Lung (tissue), 12 donors: ENCODE measurements around the gene MTF2. TPM values are rescaled to one million over a fixed set of nuclear protein-coding genes. Genes with fewer than 3 reads are reported as not detected.
A peak's percentile ranks its signal among the peaks of the same experiment; 100 is the strongest.

Experiments used
- ATAC-seq: fragments of 200-7000 bp; cut with Tn5 transposase; one replicate; pipeline ENCODE4 v1.9.1; 2020; ENCODE audit warnings: moderate number of reproducible peaks; ENCODE audit not compliant: insufficient read depth, low FRiP score
- DNase-seq, 3 donors: peaks; one replicate each; pipeline ENCODE4 v3.0.0-alpha.2; 2013 to 2017
- H3K27ac ChIP-seq, 2 donors: one replicate each; pipeline ENCODE4 v1.5.1; 2013; ENCODE audit warnings: mild to moderate bottlenecking in 2 of 2, moderate library complexity in 2 of 2, control low read depth in 1 of 2, inconsistent platforms in 1 of 2, low read depth in 1 of 2, low read length in 1 of 2
- H3K27me3 ChIP-seq, 3 donors: one replicate each; pipeline ENCODE4 v1.5.1; 2013; ENCODE audit warnings: low read length in 2 of 3; ENCODE audit not compliant: control insufficient read depth in 3 of 3, insufficient read depth in 3 of 3
- H3K36me3 ChIP-seq, 4 donors: one replicate each; pipeline ENCODE4 v1.5.1; 2013; ENCODE audit warnings: low read length in 4 of 4, mild to moderate bottlenecking in 1 of 4, moderate library complexity in 1 of 4; ENCODE audit not compliant: control insufficient read depth in 4 of 4, insufficient read depth in 4 of 4
- H3K4me1 ChIP-seq, 5 donors: one replicate each; pipeline ENCODE4 v1.5.1; 2013; ENCODE audit warnings: low read length in 5 of 5, mild to moderate bottlenecking in 2 of 5, moderate library complexity in 1 of 5; ENCODE audit not compliant: control insufficient read depth in 5 of 5, insufficient read depth in 5 of 5
- H3K4me3 ChIP-seq: one replicate; pipeline ENCODE4 v1.5.1; 2013; ENCODE audit warnings: mild to moderate bottlenecking, control low read depth, moderate library complexity
- H3K9ac ChIP-seq, 2 donors: one replicate each; pipeline ENCODE4 v1.5.1; 2013; ENCODE audit warnings: low read length in 2 of 2, control low read depth in 1 of 2; ENCODE audit not compliant: insufficient read depth in 1 of 2
- H3K9me3 ChIP-seq, 4 donors: one replicate each; pipeline ENCODE4 v1.5.1; 2013; ENCODE audit warnings: low read length in 3 of 4, mild to moderate bottlenecking in 1 of 4, moderate library complexity in 1 of 4; ENCODE audit not compliant: control insufficient read depth in 4 of 4, insufficient read depth in 3 of 4
- WGBS, 2 donors: extraction: QIAGEN DNeasy Blood & Tissue Kit; methylation state at CpG; one replicate each; pipeline ENCODE4 v1.1.7; 2013; 5-methylcytosine and 5-hydroxymethylcytosine counted together
- polyA plus RNA-seq, 2 donors: library from polyadenylated mRNA; stranded (reverse); fragments of 200-250 nt; gene quantifications; one replicate each; pipeline ENCODE4 v1.2.1, GENCODE V29; 2013
- total RNA-seq, 2 donors: library from RNA; depleted of rRNA in 1 of 2; stranded (reverse); fragments of >200 nt in 1 of 2; gene quantifications; one replicate each; pipeline ENCODE4 v1.2.1, GENCODE V29; 2014 to 2021
- TF ChIP-seq, protein P1 (sequence below): IDR thresholded peaks from 2 replicates; pipeline ENCODE4 v1.5.1; 2012; ENCODE audit warnings: mild to moderate bottlenecking; ENCODE audit errors: control extremely low read depth, extremely low read depth
- donor health status: control.
- donor health status: control.
- donor health status: Bipolar disorder and iron deficiency.
- donor health status: healthy.
- donor health status: DM: yes; HTN: yes; CAD: no.

The MTF2 gene
- total and polyA plus RNA-seq, 4 donors = 8.8 to 78.7 (median 17.3) TPM

GRCh38 chr1:93106226-93106625 lies 27.1 kb downstream of the MTF2 start:
- WGBS, 2 donors = 92% methylated on average over 2 of the region's 2 CpGs
- Histone ChIP-seq H3K27me3 (no peaks in the 10 kb centered on the region), H3K9ac (no peak overlapping the region), H3K27ac (no peak overlapping the region), H3K9me3 (peaks cover 0 to 3% (median 0%) of the 10 kb centered on the region in 4 donors), H3K4me1 (no peaks in the 10 kb centered on the region), H3K36me3 (peaks cover 2 to 18% (median 3%) of the 10 kb centered on the region in 4 donors), H3K4me3 (no peak overlapping the region)
- no peak for ATAC-seq
- no peak for DNase-seq
- TF ChIP-seq, protein P1, sequence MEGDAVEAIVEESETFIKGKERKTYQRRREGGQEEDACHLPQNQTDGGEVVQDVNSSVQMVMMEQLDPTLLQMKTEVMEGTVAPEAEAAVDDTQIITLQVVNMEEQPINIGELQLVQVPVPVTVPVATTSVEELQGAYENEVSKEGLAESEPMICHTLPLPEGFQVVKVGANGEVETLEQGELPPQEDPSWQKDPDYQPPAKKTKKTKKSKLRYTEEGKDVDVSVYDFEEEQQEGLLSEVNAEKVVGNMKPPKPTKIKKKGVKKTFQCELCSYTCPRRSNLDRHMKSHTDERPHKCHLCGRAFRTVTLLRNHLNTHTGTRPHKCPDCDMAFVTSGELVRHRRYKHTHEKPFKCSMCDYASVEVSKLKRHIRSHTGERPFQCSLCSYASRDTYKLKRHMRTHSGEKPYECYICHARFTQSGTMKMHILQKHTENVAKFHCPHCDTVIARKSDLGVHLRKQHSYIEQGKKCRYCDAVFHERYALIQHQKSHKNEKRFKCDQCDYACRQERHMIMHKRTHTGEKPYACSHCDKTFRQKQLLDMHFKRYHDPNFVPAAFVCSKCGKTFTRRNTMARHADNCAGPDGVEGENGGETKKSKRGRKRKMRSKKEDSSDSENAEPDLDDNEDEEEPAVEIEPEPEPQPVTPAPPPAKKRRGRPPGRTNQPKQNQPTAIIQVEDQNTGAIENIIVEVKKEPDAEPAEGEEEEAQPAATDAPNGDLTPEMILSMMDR = no peak

DNA sequence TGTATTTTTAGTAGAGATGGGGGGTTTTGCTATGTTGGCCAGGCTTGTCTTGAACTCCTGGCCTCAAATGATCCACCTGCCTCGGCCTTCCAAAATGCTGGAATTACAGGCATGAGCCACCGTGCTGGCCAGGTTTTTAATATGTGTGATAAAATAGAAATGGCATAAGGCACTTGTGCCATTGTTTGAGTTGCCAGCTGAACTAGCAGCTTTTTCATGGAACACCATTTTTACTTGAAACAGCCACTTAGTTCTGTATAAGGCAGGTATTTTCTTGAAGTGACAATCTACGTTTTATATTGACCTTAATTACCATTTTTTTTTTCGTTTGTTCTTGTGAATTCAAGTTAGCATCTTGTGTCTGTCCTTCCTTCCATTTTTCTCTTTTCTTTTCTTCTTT lies 28.3 kb downstream of the MTF2 start:
- Histone ChIP-seq H3K27me3 (no peaks in the 10 kb centered on the region), H3K4me3 (no peak overlapping the region), H3K9ac (no peak overlapping the region), H3K36me3 (peaks cover 2 to 18% (median 3%) of the 10 kb centered on the region in 4 donors), H3K27ac (no peak overlapping the region), H3K4me1 (no peaks in the 10 kb centered on the region), H3K9me3 (peaks cover 0 to 3% (median 0%) of the 10 kb centered on the region in 4 donors)
- ATAC-seq = no peak
- DNase-seq = no peak
- TF ChIP-seq, protein P1 = no peak
- 97 to 98% methylated on average over 4 of the region's 4 CpGs for WGBS, 2 donors

DNA sequence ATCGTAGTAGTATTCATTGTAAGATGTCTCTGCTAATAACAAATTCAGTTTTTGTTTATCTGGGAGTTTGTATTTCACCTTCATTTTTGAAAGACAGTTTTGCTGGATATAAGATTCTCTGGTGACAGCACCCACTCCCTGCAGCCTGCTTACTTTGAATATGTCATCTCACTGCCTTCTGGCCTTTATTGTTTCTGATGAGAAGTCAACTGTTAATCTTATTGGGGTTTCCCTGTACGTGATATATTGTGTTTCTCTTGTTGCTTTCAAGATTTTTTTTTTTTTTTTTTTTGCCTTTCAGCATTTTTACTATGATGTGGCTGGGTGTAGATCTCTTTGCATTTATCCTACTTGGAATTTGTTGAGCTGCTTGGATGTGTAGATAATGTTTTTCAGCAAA lies 29.3 kb downstream of the MTF2 start:
- no peak overlapping the region for H3K27ac ChIP-seq
- no peak for ATAC-seq
- DNase-seq = no peak
- H3K4me3 ChIP-seq = no peak overlapping the region
- H3K9ac ChIP-seq = no peak overlapping the region
- no peaks in the 10 kb centered on the region for H3K4me1 ChIP-seq
- H3K36me3 ChIP-seq = peaks cover 2 to 18% (median 5%) of the 10 kb centered on the region in 4 donors
- peaks cover 0 to 3% (median 0%) of the 10 kb centered on the region in 4 donors for H3K9me3 ChIP-seq
- TF ChIP-seq, protein P1 = no peak
- H3K27me3 ChIP-seq = no peaks in the 10 kb centered on the region
- 94 to 95% methylated on average over 2 of the region's 2 CpGs for WGBS, 2 donors

- no peak overlapping the region for H3K9ac ChIP-seq
- no peak overlapping the region for H3K27ac ChIP-seq
- ATAC-seq (no peak), DNase-seq (peak in 1 of 3 donors; percentile 5)
- H3K9me3 ChIP-seq = peaks cover 0 to 3% (median 0%) of the 10 kb centered on the region in 4 donors
- H3K4me3 ChIP-seq = no peak overlapping the region
- no peaks in the 10 kb centered on the region for H3K27me3 ChIP-seq
- TF ChIP-seq, protein P1 = no peak
- H3K36me3 ChIP-seq = peaks cover 2 to 18% (median 5%) of the 10 kb centered on the region in 4 donors
- 96 to 100% methylated on average over 2 of the region's 2 CpGs for WGBS, 2 donors
- H3K4me1 ChIP-seq = no peaks in the 10 kb centered on the region
Observed at GRCh38 chr1:93109578-93109977, 30.5 kb downstream of the MTF2 start.
